Trophoblast cell (in vitro differentiated cells and primary cell): ENCODE data around the gene HIPK2.

Source experiments
- DNase-seq, 2 donors: peaks; one replicate each; pipeline ENCODE4 v3.0.0-alpha.2; 2016
- H2AFZ ChIP-seq: 2 replicates; pipeline ENCODE4 v1.6.1; 2013; ENCODE audit warnings: low read length, moderate library complexity, mild to moderate bottlenecking; ENCODE audit not compliant: insufficient read depth, poor library complexity
- H2AK5ac ChIP-seq: 2 replicates; pipeline ENCODE4 v1.6.1; 2013; ENCODE audit warnings: mild to moderate bottlenecking, low read length
- H2BK120ac ChIP-seq: 2 replicates; pipeline ENCODE4 v1.6.1; 2013; ENCODE audit warnings: low read length, mild to moderate bottlenecking, moderate library complexity; ENCODE audit not compliant: insufficient read depth, poor library complexity
- H2BK12ac ChIP-seq: 2 replicates; pipeline ENCODE4 v1.6.1; 2013; ENCODE audit warnings: mild to moderate bottlenecking, low read length, moderate library complexity
- H2BK5ac ChIP-seq: 2 replicates; pipeline ENCODE4 v1.6.1; 2013; ENCODE audit warnings: low read length, low read depth, moderate library complexity, mild to moderate bottlenecking; ENCODE audit not compliant: poor library complexity
- H3K14ac ChIP-seq: 2 replicates; pipeline ENCODE4 v1.6.1; 2013; ENCODE audit warnings: mild to moderate bottlenecking, low read length
- H3K18ac ChIP-seq: 2 replicates; pipeline ENCODE4 v1.6.1; 2013; ENCODE audit warnings: mild to moderate bottlenecking, low read length
- H3K23ac ChIP-seq: 2 replicates; pipeline ENCODE4 v1.6.1; 2013; ENCODE audit warnings: low read length
- H3K27ac ChIP-seq: 2 replicates; pipeline ENCODE4 v1.5.1; 2013; ENCODE audit warnings: low read depth, mild to moderate bottlenecking, inconsistent platforms, low read length, moderate library complexity
- H3K27me3 ChIP-seq: 2 replicates; pipeline ENCODE4 v1.6.1; 2013; ENCODE audit warnings: inconsistent platforms, mild to moderate bottlenecking, low read length, moderate library complexity; ENCODE audit not compliant: insufficient read depth
- H3K36me3 ChIP-seq, 2 experiments: 1 replicate in 1 of 2; 2 replicates in 1 of 2; pipeline ENCODE4 v1.6.1; 2013; ENCODE audit warnings: low read length in 2 of 2, mild to moderate bottlenecking in 2 of 2, moderate library complexity in 1 of 2; ENCODE audit not compliant: insufficient read depth in 2 of 2, control insufficient read depth in 1 of 2
- H3K4ac ChIP-seq: 2 replicates; pipeline ENCODE4 v1.6.1; 2013; ENCODE audit warnings: low read depth, mild to moderate bottlenecking, low read length, moderate library complexity
- H3K4me1 ChIP-seq, 2 experiments: 1 replicate in 1 of 2; 2 replicates in 1 of 2; pipeline ENCODE4 v1.6.1; 2013; ENCODE audit warnings: low read length in 2 of 2, mild to moderate bottlenecking in 2 of 2, moderate library complexity in 1 of 2; ENCODE audit not compliant: insufficient read depth in 2 of 2, control insufficient read depth in 1 of 2
- H3K4me2 ChIP-seq: 2 replicates; pipeline ENCODE4 v1.6.1; 2013; ENCODE audit warnings: inconsistent platforms, mild to moderate bottlenecking, low read length, moderate library complexity
- H3K4me3 ChIP-seq: 2 replicates; pipeline ENCODE4 v1.5.1; 2013; ENCODE audit warnings: mild to moderate bottlenecking, low read depth, low read length, inconsistent platforms
- H3K79me1 ChIP-seq: one replicate; pipeline ENCODE4 v1.6.1; 2013; ENCODE audit warnings: low read length
- H3K79me2 ChIP-seq: 2 replicates; pipeline ENCODE4 v1.6.1; 2013; ENCODE audit warnings: low read length, mild to moderate bottlenecking; ENCODE audit not compliant: control insufficient read depth, insufficient read depth, poor library complexity
- H3K9ac ChIP-seq: 2 replicates; pipeline ENCODE4 v1.6.1; 2013; ENCODE audit warnings: mild to moderate bottlenecking, low read length
- H3K9me3 ChIP-seq: 2 replicates; pipeline ENCODE4 v1.6.1; 2013; ENCODE audit warnings: low read depth, mild to moderate bottlenecking, control low read depth, inconsistent platforms, low read length; ENCODE audit not compliant: insufficient read depth
- H4K12ac ChIP-seq: 2 replicates; pipeline ENCODE4 v1.6.1; 2013; ENCODE audit warnings: low read depth, mild to moderate bottlenecking, low read length, moderate library complexity
- H4K8ac ChIP-seq: 2 replicates; pipeline ENCODE4 v1.6.1; 2013; ENCODE audit warnings: low read depth, mild to moderate bottlenecking, low read length, moderate library complexity
- H4K91ac ChIP-seq: one replicate; pipeline ENCODE4 v1.6.1; 2013; ENCODE audit warnings: low read depth, mild to moderate bottlenecking, low read length, moderate library complexity
- WGBS: extraction: QIAGEN DNeasy Blood & Tissue Kit; methylation state at CpG from one replicate; pipeline ENCODE4 v1.1.7; 2013; ENCODE audit warnings: missing lambda C conversion rate; ENCODE audit not compliant: insufficient read length, insufficient coverage; ENCODE audit errors: extremely low coverage; 5-methylcytosine and 5-hydroxymethylcytosine counted together

Gene HIPK2

DNA sequence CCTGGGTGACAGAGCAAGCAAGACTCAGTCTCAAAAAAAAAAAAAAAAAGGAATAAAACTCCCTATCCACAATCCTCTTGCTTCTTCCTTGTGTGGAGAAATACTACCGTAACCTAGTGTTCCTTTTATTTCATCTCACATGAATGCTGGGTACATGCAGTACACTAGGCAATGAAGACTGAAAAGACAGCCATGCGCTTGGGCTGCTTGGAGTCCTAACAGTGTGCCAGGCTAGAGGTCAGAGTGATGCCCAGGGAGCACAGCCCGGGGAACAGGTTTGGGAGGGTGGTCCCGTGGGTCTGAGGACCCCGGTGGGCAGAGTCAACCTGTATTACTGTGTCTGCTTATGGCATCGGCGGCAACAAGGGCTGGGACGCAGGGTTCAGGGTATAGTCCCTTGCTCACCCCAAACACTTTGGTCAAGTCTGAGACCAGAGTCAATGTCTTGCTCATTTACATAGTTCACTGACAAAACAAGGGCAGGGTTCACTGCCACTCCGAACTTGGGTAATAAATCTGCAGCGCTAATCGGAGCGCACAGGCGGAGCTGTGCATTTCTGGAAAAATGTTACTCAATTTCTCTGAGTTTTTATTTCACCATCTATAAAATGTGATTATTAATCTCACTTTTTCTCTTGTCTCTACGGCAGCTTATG is 136.3 kb downstream of the HIPK2 start:
- H3K4me3 ChIP-seq, result no peak overlapping the region
- H3K14ac ChIP-seq, result no peak overlapping the region
- H4K12ac ChIP-seq, result no peak overlapping the region
- no peak overlapping the region for H3K18ac ChIP-seq
- H3K79me1 ChIP-seq, result no peaks in the 10 kb centered on the region
- H3K27ac ChIP-seq, result no peak overlapping the region
- no peak overlapping the region for H2AFZ ChIP-seq
- no peak overlapping the region for H3K4me2 ChIP-seq
- H4K91ac ChIP-seq, result no peak overlapping the region
- H2BK120ac ChIP-seq, result no peak overlapping the region
- H3K36me3 ChIP-seq, result no peaks in the 10 kb centered on the region
- no peaks in the 10 kb centered on the region for H3K79me2 ChIP-seq
- H2BK12ac ChIP-seq, result no peak overlapping the region
- H3K23ac ChIP-seq, result no peak overlapping the region
- no peaks in the 10 kb centered on the region for H3K9me3 ChIP-seq
- no peak overlapping the region for H3K4ac ChIP-seq
- H2BK5ac ChIP-seq, result no peak overlapping the region
- WGBS, result no CpG with 5 or more reads among the region's 14 CpGs
- H3K4me1 ChIP-seq, result no peaks in the 10 kb centered on the region
- H2AK5ac ChIP-seq, result no peak overlapping the region
- no peak overlapping the region for H3K9ac ChIP-seq
- H3K27me3 ChIP-seq, result no peaks in the 10 kb centered on the region
- H4K8ac ChIP-seq, result no peak overlapping the region
- DNase-seq, result no peak

- Histone ChIP-seq H4K12ac (no peak overlapping the region), H3K18ac (no peak overlapping the region), H4K91ac (no peak overlapping the region), H3K4ac (no peak overlapping the region), H3K27me3 (no peaks in the 10 kb centered on the region), H4K8ac (no peak overlapping the region), H3K4me3 (no peak overlapping the region), H2BK120ac (no peak overlapping the region), H3K9ac (no peak overlapping the region), H3K9me3 (no peaks in the 10 kb centered on the region), H3K27ac (no peak overlapping the region), H2BK5ac (no peak overlapping the region), H3K79me2 (no peaks in the 10 kb centered on the region), H2AK5ac (no peak overlapping the region), H3K79me1 (no peaks in the 10 kb centered on the region), H3K36me3 (no peaks in the 10 kb centered on the region), H3K4me1 (no peaks in the 10 kb centered on the region), H3K14ac (no peak overlapping the region), H2BK12ac (no peak overlapping the region), H3K23ac (no peak overlapping the region), H3K4me2 (no peak overlapping the region), H2AFZ (no peak overlapping the region)
- DNase-seq, result no peak
- WGBS, result no CpG with 5 or more reads among the region's 2 CpGs
These were observed 137.1 kb downstream of the HIPK2 start for GRCh38 chr7:139640681-139641080.

DNA sequence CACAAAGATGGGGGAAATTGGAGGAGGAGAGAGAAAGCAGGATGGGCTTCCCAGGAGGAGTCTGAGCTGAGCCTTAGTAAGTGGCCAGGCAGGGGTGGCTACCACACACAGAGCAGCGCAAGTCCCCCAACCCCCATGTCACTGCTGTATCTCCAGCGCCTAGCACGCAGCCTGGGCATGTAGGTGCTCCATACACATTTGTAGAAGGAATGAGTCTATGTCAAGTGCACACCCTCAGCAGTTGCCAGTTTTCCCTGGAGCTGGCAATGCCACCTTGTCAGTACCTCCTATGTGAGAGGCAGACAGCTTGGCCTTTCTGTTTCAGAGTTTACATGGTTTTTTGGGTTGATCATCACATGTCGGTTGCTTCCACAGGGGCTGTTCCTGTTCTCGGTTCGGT is 138.2 kb downstream of the HIPK2 start:
- no peak overlapping the region for H3K14ac ChIP-seq
- H3K79me2 ChIP-seq, result no peaks in the 10 kb centered on the region
- H4K91ac ChIP-seq, result no peak overlapping the region
- no peak overlapping the region for H3K4me3 ChIP-seq
- H3K4me1 ChIP-seq, result no peaks in the 10 kb centered on the region
- no peak overlapping the region for H3K4me2 ChIP-seq
- no peak overlapping the region for H3K18ac ChIP-seq
- no peak overlapping the region for H3K4ac ChIP-seq
- no peak overlapping the region for H3K9ac ChIP-seq
- no peak overlapping the region for H2BK120ac ChIP-seq
- H3K9me3 ChIP-seq, result no peaks in the 10 kb centered on the region
- WGBS, result no CpG with 5 or more reads among the region's 6 CpGs
- no peaks in the 10 kb centered on the region for H3K36me3 ChIP-seq
- no peak overlapping the region for H4K12ac ChIP-seq
- H3K23ac ChIP-seq, result no peak overlapping the region
- no peak overlapping the region for H4K8ac ChIP-seq
- H3K79me1 ChIP-seq, result no peaks in the 10 kb centered on the region
- H3K27ac ChIP-seq, result no peak overlapping the region
- DNase-seq, result no peak
- H3K27me3 ChIP-seq, result no peaks in the 10 kb centered on the region
- H2BK12ac ChIP-seq, result no peak overlapping the region
- H2AFZ ChIP-seq, result no peak overlapping the region
- no peak overlapping the region for H2BK5ac ChIP-seq
- no peak overlapping the region for H2AK5ac ChIP-seq

GRCh38 chr7:139635526-139636302 is 142.1 kb downstream of the HIPK2 start:
- no peak overlapping the region for H2BK5ac ChIP-seq
- no peak overlapping the region for H4K91ac ChIP-seq
- H3K4me3 ChIP-seq, result no peak overlapping the region
- H3K4ac ChIP-seq, result no peak overlapping the region
- no peaks in the 10 kb centered on the region for H3K79me2 ChIP-seq
- H2AK5ac ChIP-seq, result no peak overlapping the region
- H3K9me3 ChIP-seq, result no peaks in the 10 kb centered on the region
- no peaks in the 10 kb centered on the region for H3K79me1 ChIP-seq
- H3K36me3 ChIP-seq, result no peaks in the 10 kb centered on the region
- H3K27ac ChIP-seq, result no peak overlapping the region
- H3K4me1 ChIP-seq, result no peaks in the 10 kb centered on the region
- WGBS, result no CpG with 5 or more reads among the region's 27 CpGs
- no peak overlapping the region for H2BK12ac ChIP-seq
- H2BK120ac ChIP-seq, result no peak overlapping the region
- H3K27me3 ChIP-seq, result no peaks in the 10 kb centered on the region
- no peak overlapping the region for H3K14ac ChIP-seq
- H4K8ac ChIP-seq, result no peak overlapping the region
- H4K12ac ChIP-seq, result no peak overlapping the region
- no peak for DNase-seq
- no peak overlapping the region for H3K23ac ChIP-seq
- H3K18ac ChIP-seq, result no peak overlapping the region
- no peak overlapping the region for H3K9ac ChIP-seq
- H2AFZ ChIP-seq, result no peak overlapping the region
- H3K4me2 ChIP-seq, result no peak overlapping the region
